ENCODE measurements around the gene SNAP25. TPM values are rescaled to one million over a fixed set of nuclear protein-coding genes. Genes with fewer than 3 reads are reported as not detected.

Gene SNAP25
- total RNA-seq, 1 donor from 2014 or later: 4.3 TPM

DNA sequence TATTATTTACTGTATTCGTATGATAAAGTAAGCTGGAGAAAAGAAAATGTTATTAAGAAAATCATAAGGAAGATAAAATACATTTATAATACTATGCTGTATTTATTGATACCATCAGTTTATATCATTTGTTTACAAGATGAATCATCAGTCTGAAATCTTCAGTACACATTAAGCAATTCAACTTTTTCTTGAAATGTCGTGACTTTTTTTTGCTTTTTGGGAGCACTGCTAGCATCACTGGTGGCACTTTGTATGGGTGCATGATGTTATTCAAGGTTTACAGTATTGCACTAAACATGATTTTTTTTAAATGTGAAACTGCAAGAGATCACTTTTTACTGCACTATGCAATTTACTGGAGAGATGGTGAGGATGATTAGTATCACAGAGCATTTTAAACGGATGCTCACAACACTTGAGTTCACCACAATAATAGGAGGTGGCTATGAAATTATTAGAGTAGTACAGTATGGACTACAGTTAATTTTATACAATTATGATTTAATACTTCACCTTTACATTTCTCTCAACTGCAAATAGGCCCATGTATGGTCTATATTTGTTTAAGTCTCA, 85.9 kb downstream of the SNAP25 start:
- no peak for DNase-seq (ENCODE audit: low spot score)

DNA sequence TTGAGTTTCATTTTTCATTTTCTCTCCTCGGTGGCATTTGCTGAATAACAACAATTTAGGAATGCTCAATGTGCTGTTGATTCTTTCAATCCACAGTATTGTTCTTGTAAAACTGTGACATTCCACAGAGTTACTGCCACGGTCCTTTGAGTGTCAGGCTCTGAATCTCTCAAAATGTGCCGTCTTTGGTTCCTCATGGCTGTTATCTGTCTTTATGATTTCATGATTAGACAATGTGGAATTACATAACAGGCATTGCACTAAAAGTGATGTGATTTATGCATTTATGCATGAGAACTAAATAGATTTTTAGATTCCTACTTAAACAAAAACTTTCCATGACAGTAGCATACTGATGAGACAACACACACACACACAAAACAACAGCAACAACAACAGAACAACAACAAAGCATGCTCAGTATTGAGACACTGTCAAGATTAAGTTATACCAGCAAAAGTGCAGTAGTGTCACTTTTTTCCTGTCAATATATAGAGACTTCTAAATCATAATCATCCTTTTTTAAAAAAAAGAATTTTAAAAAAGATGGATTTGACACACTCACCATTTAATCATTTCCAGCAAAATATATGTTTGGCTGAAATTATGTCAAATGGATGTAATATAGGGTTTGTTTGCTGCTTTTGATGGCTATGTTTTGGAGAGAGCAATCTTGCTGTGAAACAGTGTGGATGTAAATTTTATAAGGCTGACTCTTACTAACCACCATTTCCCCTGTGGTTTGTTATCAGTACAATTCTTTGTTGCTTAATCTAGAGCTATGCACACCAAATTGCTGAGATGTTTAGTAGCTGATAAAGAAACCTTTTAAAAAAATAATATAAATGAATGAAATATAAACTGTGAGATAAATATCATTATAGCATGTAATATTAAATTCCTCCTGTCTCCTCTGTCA, 88.1 kb downstream of the SNAP25 start:
- no peak for DNase-seq (ENCODE audit: low spot score)

DNA sequence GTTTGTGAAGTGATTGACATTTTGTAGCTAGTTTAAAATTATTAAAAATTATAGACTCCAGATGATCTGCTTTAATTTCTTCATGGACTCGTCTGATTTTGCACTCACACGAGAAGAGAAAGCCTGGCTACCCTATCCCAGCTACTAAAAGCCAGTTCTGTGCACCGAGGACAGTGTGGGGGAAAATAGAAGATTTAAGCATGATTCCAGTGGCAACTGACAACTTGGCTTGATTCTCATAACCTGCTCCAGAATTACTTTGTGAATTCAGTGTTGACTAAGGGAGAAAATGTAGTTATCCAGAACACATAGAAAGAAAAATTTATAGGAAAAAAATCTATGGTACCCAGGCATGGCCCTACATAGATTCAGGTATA, 88.7 kb downstream of the SNAP25 start:
- no peak for DNase-seq (ENCODE audit: low spot score)

DNA sequence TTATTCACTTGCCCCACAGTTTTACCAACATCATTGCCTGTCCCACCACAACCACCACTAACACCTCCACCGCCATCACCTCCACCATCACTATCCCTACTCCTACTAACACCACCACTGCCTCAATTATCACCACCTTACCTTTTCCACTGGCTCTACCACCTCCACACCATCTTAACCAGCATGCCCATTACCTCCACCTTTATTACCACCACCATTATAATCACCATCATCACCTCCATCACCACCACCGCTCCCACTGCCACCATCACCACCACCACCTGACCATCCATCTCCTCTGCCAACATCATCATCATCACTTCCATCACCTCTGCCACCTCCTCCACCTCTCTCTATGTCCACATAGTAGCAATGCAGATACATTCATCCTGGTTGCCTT, 90.0 kb downstream of the SNAP25 start:
- DNase-seq (ENCODE audit: low spot score): no peak

DNA sequence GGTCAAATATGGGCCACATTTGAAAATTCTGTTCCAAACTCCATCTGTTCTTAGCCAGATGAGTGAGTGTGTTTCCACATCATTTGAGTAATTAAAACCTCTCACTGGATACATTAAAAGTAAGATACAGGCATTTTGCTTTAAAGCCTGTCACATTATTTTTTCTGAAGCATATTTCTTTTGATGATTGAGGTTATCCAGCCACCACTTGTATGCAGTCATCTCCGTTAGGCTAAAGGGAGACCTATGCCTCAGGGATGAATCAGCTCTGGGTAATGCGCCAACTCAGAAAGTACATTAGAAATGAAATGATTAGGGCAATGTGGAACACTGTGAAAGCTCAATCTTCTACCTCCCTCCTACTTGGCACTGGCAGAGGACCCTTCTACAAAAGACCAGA, 90.7 kb downstream of the SNAP25 start:
- DNase-seq (ENCODE audit: low spot score): no peak

DNA sequence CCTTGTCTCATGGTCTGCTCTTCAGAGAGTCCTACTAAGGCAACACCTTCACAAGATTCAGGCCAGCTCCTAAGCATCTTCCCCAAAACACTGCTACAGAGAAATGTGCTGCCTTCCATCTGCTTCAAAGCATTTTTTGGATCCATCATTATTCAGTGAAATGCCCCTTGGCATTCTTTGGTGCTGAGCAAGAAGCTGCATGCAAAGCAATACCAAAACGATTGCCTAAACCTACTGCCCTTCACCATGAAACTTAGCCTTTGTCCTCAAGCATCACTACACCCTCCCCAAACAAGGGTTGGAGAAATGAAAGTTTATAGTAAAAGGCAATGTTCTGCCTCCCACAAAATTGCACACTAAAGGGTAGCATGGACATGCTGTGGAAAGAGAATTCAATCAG, 93.5 kb downstream of the SNAP25 start:
- DNase-seq (ENCODE audit: low spot score): no peak

DNA sequence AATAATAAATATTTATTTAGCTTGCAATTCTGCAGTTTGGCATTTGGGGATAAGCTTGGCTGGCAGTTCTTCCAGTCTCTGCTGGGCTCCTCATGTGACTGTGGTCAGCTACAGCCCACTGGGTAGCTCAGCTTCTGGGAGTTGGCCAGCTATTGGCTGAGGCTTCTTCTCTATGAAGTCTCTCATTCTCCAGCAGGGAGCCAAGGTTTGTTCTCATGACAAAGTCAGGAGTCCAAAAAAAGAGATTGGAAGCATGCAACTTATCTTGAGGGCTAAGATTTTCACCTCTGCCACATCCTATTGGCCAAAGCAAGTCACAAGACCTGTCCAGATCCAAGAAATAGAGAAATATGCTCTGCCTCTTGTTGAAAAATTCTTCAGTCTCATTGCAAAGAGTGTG, 94.6 kb downstream of the SNAP25 start:
- no peak for DNase-seq (ENCODE audit: low spot score)

DNA sequence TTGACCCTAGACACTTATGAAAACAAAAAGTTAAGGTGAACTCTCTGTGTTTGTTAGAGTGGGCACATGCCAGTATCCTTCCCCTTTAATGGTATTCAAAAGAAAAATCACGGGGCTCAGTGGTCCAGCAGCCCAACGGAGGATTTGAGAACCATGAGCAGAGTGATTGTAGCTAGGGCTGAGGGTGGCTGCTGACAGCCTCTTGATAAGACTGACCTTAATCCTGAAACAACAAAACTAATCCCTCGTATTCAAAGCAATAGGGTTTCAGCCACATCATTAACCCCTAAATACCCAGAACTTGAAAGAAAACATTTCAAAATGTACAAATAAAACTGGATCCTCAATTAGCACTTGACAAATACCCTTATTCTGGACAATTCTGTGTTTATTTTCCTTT, 95.1 kb downstream of the SNAP25 start:
- no peak for DNase-seq (ENCODE audit: low spot score)

DNA sequence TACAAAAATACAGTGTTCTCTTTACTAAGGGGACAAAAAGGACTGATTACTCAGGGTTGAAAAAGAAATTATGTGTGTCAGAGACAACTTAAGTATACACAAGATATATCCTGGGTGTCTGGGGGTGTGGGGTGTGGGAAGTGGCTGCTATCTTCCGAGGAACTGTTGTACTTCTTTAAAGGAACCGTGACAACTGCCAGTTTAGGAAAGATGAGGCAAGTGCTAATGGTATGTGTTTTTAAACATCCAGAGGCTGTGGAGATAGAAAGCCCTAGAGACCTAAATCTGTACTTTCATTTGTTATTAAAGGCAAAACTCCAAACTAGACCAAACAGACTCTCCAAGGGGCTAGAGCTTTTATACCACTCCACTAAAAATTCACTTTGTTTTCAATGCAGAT, 95.6 kb downstream of the SNAP25 start:
- DNase-seq (ENCODE audit: low spot score): no peak

DNA sequence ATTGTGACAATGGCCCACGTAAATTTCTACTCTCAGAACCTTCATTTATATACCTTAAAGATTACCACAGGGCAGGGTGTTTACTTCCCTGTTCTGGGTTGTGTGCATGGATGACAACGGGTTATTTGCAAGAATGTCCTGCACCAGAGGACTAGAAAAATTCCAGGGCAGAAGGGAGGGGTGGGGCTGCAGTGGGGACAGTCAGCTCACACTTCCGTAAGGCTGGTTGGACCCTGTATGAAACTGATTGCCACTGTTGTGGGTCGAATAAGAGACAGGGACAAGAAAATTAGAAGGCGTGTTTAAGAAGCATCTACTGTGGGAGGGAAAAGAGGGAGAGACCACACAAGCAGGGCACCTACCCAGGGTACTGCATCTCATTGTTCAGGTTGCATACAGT, 96.5 kb downstream of the SNAP25 start:
- DNase-seq (ENCODE audit: low spot score): no peak

DNA sequence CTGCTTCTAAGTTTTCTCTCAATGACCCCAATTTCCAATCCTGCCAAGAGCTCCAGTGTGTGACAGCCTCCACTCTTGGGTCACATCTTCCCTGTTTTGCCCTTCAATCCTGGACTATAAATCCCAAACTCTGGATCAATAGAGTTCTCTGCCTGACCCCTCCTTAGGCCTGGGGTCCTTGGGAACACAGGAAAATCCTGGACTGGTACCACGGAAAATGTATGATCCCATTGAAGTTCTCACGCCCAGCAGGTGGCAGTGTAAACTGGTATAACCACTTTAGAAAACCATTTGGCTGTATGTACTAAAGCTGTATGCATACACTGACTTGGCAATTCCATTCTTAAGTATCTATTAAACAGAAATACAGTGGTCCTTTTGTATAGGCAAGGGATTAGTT, 98.0 kb downstream of the SNAP25 start:
- DNase-seq (ENCODE audit: low spot score): no peak

DNA sequence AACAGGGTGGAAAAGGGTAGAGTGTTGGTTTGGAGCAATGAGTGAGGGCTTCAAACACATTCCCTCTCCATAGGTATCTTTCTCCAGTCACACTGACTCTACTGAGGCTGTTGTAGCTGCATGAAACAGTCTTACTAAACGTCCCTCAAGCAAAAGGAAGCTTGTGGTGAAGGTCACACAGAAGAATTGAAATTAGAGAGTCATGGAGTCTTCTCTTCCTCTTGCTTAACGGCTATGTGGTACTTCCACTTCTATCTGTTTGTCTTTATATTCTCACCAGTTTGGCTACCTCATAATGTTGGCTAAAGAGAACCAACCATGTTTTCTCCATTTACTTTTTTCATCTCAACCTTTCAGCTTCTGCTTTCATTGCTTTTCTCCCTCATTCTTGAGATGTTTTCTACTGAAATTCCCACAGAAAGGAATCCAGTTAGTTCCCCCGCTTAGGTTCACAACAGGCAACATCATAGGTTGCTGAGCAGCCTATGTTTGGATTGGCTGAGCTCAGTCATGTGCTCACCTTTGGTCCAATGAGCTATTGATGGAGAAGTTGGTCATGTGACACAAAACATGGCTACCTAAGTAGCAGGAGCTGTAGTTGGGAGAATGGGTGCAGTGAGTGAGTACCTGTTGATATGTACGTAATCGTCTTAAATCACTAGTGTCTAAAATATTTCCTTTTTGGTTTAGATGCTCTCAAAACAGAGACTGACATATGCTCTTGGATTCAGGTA, 99.8 kb downstream of the SNAP25 start:
- DNase-seq (ENCODE audit: low spot score): no peak

DNA sequence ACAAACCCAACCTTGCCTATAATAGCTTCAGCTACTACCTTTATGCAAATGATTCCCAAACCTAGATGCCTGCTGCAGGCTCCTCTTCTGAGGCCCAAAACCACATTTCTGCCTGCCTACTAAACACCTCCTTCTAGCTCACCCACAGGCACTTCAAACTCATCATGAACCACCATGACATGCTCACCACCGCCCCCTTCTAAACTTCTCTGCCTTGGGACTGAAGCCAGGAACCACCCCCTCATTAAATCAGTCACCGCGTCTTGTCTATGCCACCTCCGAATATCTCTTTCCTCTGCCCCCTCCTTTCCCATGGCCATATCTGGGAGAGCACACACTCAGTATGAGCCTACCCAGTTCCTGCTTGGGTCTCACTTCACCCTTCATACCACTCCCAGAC, 101.2 kb downstream of the SNAP25 start:
- DNase-seq (ENCODE audit: low spot score): no peak

DNA sequence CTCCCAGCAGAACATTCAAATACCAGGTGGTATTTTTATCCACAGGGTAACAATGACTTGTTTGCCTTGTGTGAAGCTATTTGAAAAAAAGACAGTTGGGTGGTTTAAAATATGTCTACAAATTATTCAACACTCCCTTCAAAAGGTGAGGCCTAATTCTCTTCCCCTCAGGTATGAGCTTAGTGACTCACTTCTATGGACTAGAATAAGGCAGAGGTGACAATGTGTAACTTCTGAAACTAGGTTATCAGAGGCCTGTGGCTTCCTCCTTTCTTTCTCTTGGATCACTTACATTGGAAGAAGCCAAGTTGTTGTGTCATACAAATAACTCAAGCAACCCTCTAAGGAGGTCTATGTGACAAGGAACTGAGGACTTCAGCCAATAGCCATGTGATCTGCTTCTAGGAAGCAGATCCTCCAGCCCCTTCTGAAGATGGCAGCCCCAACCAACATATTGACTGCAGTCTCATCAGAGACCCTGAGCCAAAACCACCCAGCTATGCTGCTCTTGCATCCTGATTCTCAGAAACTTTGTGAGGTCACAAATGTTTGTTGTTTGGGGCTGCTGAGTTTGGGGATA, 102.6 kb downstream of the SNAP25 start:
- no peak for DNase-seq (ENCODE audit: low spot score)

DNA sequence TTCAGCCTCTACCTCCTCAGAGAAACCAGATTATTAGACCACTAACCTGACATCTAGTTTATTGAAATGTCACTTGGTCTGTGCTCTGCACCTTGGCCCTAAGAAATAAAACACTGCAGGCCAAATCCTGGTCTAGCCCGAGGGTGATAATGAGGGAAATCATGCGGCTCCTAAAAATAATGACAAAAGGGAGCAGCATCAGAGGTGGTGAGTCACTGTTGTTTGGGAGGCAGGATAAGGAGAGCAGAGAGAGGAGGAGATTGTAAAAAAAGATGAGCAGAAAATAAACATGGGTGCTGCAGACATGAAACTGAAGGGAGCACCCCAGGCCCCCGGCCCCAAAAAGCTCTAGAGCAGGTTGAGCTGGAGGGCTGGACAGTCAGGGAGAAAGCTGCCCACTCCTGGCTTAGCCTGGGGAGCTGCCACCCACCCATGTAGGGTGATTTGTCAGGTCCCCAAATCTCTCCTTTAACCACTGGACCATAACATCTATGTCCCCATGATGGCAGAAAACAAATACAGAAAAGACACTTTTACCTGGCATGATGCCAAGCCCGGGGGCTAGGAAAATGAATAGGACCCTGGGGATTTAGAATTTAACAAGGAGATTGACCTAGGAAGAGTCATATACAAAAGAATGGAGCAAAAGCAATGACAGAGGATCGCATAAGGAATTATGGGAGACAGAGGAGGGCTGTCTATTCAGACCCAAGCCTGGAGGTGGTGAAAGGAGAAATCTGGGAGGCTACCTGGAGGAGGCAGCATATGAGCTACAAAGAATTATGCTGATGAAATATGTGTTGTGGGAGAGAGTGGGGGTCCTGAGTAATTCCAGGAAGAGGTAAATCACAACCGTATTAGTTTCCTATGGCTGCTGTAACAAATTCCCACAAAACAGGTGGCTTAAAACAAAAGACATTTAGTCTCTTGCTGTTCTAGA, 103.7 kb downstream of the SNAP25 start:
- no peak for DNase-seq (ENCODE audit: low spot score)

DNA sequence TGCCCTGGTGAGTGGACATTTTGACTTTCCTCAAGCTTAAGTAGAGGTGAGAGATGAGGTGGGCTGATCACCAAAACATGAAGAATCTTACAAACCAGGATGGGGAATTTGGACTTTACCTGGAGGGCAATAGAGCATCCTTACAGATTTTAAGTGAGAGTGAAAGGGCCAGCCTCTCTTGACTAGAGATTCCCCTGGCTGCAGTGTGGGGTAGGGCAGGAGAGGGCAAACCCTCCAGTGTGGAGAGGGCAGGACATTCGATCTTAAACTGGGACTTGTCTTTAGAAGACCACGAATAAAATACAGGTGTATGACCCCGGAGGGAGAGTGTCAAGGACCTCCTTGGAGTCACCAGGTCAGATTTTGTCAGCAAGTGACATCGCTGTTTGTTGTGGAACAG, 105.1 kb downstream of the SNAP25 start:
- DNase-seq (ENCODE audit: low spot score): no peak

DNA sequence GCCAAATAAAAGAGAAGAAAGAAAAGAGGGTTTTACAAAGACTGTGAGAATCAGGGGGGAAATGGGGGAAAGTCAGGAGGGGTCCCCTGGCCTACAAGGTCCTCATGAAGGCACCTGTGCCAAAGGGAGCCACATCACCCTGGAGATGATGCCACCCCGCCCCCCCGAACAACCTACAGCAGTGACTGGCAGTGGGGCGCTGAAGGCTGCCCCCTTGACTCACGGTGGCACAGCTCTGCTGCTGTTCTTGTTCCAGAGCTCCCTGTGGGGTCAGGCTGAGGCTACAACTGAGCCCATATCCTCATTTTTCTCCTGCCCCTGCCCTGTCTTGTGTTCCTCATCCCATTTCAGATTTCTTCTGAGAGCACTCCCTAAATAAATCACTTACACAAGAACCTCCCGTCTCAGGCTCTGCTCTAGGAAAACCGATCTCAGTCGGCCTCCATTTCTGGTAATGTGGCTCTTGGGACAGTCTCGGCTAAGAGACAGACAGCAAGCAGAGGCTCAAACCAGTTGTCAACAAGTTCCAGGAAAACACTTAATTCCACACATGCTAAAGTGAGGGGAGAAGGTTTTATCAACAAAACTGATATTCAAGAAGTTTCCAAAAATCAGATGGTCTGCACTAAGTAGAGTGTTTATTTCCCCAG, 105.7 kb downstream of the SNAP25 start:
- no peak for DNase-seq (ENCODE audit: low spot score)

DNA sequence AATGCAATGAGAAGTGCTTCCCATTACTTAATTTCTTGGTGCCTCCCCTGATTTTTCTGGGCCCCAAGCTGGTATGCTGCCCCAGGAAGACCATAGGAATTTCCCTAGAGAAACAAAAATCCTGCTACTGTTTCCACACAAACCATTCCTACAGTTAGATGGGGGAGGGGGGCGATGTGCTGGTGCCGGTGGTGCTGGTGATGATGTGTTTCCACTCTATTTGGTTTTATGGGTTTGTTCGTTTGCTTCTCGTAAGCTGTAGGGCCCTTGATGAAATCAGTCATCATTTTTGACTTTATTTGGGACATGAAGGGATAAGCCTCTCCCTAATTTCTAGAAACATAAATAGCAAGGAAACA, 110.2 kb downstream of the SNAP25 start:
- DNase-seq (ENCODE audit: low spot score): no peak

DNA sequence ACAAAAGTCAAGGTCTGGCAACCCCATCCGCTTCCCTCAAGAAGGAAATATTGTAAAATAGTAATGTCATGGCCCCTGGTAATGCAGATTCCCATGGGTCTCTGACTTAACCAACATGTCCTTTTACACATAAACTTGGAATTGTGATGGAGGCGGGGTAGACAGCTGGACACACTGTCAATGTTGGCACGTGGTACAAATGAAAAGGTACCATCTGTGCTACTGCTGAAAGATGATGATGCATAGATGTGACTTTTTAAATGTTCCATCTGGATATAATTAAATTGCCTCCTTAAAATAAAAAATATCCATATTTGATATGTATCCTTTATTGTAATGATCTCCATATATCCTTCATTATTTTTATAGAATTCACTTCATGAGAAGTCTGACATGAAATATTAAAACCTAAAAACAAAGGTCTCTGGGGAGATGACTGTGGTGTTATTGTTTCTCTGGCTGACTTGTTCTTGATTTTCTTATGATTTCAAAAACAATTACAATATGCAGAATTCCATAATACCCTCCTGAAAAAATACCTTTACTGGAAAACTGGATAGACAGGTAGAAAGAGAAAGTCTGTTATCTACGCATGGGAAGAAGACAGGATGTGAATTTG, 110.9 kb downstream of the SNAP25 start:
- no peak for DNase-seq (ENCODE audit: low spot score)

DNA sequence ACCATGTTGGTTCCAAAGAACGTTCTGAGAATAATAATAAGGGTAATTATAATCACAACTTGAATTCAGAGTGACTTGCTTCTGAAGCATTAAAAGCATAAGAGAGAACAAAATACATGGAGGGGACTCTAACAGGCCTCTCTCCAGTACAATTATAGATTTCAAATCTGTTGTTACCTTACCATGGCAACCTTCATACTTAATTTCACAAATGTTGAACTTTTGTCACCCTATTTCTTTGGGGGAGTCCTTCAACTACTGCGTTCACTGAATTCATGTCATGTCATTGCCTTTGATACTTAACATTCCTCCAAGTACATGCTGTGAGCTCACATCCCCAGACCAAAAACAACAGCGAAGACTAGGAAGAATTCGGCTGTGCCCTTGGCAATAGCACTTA, 111.4 kb downstream of the SNAP25 start:
- no peak for DNase-seq (ENCODE audit: low spot score)
